ENCODE results near the gene CBFA2T3.

Gene CBFA2T3

DNA sequence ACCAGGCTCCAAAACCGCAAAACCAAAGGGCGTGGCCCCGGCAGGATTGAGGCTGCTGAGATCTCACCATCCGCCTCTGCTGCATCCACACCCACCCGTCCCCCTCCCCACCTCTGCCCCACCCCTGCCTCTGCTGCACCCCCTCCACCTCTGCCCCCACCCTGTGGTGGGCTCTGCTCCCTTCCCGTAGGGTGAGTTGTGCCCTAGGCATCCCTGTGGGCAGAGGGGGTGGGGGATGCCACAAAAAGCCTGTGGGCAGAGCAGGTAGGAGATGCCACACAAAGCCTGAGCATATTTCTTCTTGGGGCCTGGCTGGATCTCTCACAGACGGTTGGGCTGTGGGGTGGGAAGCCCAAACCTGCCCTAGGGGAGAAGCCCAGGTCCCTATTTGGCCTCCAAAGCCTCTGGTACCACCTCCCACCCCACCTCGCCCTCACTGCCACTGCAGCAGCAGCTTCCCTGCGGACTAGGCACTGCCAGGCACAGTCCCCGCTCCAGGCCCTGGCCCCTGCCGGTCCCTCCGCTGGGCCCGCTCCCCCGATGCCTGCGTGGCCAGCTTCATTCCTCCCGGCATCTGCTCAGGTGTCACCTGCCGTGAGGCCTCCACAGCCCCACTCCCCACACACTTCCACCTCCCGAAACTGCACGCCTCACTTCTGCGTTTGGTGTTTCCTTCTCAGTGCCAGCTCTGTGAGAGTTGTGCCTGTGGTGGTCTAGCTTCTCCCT is 99.3 kb downstream of the CBFA2T3 start:
- no peak for DNase-seq (ENCODE audit: low read depth in 2 of 2)

DNA sequence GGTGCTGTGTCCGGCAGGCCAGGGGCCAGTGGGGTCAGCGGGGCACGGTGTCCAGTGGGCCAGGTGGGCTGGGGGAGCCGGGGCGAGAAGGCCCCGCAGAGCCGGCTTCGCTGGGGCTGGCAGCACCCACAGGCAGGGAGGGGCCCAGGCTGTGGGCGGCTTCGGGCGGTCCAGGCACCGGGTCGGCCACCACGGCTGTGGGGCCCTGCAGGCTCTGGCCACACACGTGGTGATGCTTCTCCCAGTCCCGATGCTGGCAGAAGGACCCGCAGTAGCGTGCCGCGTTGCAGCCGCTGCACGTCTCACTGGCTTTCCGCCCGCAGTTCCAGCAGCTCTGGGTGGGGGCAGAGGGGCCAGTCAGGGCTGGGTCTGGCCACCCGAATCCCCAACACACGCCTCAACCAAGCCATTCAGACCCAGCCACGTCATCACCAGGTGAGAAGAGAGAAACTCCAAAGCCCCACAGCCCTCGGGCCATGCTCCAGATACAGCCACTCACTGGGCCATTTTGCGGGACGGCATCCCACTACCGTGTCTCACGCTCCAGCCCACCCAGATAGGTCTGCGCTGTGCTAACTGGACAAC is 100.0 kb downstream of the CBFA2T3 start:
- DNase-seq (ENCODE audit: low read depth in 2 of 2) = no peak

DNA sequence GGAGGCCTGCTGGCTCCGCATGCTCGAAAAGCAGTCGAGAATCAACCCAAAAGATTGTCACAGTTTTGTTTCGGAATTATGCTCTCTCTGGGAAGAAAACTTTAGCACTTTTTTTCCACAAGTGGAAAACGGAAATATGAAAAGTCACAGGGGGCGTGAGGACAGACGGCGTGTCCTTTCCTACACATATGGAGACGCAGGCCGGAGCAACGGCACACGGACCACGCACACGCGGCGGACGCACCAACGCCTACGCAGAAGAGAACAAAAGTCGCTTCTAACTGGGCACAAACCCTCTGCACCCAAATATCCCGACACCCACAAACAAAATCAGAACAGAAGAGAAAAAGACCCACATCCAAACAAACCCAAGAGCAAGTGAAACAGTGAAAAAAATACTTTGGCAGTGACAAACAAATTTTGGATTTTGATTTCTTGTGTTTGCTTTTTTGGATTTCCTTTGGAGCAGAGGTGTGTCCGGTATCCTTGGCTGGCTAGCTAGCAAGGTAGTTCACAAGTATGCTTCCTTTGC is 101.2 kb downstream of the CBFA2T3 start:
- no peak for DNase-seq (ENCODE audit: low read depth in 2 of 2)

DNA sequence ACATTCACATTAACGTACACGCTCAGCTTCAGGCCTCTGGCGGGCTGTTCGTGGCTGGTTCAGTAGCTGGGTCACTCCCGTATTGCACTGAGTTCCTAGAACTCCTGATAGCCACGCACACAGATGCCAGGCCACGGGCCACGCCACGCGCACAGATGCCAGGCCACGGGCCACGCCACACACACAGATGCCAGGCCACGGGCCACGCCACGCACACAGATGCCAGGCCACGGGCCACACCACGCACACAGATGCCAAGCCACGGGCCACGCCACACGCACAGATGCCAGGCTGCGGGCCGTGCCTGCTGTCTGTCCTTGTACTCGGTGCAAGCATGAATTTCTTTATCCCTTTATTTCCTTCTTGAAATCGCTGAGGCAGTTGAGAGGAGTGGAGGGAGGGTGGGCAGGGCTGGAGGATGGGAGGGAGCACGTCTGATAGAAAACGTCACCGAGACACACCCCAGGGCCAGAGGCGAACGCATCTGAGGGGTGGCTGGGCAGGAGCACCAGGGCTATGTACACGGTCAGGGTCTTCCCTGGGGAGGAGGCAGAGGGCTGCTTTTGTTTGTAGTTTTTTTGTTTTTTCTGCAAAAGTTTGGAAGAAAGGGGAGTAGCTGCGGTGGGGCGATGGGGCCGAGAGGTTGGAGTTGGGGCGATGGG is 101.9 kb downstream of the CBFA2T3 start:
- no peak for DNase-seq (ENCODE audit: low read depth in 2 of 2)

DNA sequence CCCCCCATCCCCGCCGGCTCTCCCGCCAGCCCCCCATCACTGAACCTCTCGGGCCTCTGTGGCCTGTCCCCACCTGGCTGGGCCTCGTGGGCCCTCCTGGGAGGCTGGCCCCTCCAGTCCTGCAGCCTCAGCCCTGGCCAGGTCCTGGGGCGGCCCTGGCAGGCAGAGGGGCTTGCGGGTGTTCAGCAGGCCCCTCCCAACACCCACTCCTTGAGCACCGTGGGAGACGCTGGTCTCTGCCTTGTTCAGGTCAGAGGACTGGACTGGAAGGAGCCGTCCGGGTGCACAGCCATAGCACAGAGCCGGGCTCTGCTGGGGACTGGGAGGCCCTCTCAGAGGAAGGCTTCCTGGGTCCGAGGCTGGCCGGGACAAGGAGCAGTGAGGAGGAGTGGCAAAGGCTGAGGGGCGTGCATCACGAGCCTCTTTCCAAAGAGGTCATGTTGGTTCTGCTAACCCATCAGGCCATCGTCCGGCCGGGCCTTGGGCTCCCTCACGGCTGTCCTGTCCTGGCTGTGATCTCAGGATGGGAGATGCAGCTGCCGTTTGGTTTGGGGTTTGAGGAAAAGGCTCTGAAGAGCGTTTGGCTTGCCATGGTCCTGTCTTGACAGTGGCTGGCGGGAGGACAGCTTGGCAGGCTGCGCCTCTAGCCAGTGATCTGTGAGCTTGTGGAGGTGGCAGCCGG is 104.2 kb downstream of the CBFA2T3 start:
- no peak for DNase-seq (ENCODE audit: low read depth in 2 of 2)

DNA sequence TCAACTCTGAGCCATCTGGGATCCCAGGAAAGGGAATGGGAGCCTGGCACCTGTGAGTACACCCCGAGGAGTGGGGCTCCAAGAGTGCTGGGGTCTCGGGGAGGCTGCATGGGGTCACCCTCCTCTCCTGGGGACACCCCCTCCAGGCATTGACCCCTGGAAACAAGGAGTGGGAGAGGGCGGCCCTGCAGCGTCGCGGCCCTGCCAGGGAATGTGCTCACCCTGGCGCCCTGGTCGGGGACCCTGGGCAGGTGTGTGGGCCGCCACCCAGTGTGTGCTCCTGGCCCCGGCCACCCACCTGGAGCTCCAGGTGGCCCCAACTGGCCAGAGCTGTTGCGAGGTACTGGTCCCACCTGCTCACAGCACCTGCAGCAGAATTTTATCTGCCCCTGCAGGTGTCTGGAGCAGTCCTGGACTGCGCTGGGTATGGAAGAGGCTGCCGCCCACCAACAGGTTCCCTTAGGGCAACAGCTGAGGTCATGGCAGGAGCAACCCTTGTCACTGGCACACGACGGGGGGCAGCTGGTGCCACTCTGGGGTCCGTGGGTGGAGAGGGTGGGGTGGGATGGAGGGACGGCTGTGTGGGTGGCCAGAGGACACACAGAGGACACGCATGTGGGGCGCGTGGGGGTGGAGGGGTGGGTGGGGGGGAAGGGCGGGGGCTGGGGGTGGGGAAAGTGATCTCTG is 105.1 kb downstream of the CBFA2T3 start:
- DNase-seq (ENCODE audit: low read depth in 2 of 2) = no peak

DNA sequence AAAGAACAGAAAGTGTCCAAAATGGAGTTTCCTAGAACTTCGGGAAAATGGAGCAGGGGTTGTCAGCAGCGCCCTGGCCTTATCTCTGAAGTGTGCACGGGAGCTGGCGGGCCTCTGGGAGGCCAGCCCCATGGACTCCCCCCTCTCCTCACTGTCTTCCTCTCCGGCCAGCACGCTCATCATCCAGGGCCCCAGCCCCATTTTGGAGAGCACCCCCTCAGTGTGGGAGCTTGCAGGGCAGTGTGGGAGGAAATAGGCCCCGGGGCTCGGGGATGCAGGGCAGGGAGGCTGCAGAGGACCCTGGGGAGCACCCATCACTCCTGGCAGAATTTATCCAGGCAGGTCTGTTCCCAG is 105.7 kb downstream of the CBFA2T3 start:
- DNase-seq (ENCODE audit: low read depth in 2 of 2) = no peak

DNA sequence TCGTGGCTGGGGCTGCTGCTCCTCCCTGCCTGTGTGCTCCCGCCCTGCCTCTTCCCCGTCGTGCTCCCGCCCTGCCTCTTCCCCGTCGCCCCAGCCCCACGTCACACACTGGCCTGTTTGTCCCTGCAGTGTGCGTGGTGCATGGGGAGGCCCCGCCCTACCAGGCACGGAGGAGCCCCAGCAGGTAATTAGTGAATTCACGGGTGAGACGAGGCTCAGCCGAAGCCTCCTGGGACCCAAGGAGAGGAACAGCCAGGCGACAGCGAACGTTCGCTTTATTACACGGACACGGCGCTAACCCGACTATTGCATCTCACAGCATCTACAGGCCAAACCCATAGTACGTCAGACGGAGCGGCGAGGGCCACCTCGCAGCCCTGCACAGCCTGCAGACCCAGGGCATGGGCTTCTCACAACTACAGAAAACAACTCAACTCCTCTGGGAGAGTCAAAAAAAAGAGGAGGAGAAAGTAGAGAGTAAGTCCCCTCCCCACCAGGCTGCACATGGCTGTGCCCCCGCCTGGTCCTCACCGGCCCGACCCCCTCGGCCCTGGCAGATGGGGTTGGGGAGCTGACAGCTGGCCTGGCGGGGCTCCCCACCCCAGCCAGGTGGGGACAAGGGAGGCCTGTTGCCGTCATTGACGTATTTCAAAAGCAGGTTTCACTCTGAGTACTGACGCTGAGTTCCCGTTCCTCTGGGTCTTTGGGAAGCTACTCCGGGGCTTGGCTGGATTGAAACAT is 106.2 kb downstream of the CBFA2T3 start:
- no peak for DNase-seq (ENCODE audit: low read depth in 2 of 2)

DNA sequence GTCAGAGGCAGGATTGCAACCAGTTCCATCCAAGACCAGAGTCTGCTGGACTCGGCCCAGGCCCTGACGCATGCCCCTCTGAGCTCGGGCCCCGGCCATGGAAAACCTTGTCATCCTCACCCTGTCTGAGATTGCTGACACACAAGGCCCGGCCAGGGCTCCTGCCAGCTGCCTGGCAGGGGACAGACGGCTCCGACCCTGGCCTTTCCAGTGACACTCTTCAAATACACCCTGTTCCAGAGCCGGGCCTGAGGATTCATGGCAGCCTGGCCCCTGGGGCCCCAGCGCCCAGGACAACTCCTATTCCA is 107.4 kb downstream of the CBFA2T3 start:
- DNase-seq (ENCODE audit: low read depth in 2 of 2) = no peak

DNA sequence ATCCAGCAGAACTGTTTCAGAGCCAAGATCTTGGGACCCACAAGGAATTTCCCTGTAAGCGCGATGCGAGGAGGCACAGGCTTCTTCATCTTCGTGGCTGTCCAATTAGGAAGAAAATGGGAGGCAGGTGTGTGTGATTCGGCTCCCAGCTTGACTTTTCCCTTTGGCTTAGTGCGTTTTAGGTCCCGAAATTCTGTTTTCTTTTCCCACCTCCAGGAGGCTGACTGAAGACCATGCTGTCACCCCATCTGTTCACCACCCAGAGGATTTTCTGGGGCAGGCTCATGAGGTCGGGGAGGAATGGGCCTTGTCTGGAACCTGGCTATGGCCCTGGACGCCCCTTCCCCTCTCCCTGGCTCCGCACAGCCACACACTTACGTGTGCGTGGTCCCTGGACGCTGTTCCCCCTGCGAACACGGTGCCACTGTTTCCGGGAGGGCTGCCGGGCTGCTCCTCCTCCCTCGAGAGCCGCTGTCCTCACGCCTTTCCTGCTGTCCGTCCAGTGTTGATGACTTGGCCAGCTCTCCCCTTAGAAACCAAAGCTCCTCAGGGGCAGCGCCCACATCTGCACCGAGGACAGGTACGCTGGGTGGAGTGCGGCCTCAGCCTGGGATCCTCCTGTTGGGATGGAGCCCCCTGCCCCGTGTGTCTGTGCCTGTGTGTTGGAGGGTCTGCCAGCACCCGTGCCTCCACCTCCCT is 107.9 kb downstream of the CBFA2T3 start:
- no peak for DNase-seq (ENCODE audit: low read depth in 2 of 2)

DNA sequence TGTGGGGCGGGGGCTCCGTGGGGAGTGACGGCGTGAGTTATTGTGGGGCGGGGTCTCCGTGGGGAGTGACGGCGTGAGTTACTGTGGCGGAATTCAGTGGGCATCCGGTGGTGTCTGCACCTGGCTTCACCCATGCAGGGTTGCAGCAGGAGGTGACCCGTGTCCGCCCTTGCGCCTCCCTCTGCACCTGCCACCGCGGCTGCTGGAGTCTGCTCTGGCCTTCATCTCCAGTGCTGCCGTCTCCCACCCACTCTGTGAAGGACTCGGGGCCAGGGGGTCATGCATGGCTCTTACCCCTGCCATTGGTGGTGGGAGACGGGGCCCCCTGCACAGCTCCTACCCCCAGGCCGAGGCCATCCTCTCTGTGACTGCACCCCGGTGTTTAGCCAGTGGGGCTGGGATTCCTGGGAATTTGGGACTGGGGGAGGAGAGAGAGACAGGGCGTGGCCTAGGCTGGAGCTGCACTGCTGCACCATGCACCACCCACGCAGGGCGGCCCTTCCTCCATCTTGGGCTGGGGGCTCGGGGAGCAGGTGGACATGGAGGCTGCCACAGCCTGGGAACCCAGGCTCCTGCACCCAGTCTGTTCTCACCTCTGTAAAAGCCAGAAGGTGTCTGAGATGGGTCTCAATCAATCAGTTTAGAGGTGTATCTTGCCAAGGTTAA is 109.3 kb downstream of the CBFA2T3 start:
- no peak for DNase-seq (ENCODE audit: low read depth in 2 of 2)

DNA sequence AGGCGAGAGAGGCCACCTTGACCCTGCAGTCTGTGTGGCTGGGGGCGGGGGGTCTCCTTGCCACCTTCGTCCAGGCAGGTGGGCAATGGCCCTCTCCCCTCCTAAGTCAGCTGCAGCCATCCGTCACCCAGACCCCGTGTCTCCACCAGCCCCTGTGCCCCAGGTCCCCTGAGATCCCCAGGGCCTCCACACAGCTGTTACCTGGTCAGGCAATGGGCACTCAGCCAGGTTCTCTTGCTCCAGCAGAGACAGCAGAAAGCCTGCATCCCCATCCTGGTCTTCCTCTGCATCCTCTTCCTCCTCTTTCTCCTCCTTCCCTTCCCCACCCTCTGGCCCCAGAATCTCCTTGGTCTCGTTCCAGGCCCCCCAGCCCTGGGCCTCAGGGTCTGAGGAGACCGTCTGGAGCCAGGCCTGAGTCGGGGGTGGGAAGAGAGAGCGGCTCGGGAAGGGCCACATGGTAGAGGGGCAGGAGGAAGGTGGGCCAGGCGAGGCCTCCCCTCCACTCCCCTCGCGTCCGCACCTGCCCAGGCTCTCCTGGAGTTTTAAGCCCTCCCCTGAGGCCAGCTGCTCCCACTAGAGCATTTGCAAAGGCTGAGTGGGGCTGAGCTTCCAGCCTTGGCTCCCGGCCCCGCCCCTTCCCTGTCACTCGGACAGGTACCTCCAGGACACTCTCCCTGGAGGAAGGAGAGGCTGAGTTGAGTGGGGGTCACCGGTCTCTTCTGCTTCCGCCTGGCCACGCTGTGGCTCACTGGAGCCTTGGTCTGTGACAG is 110.7 kb downstream of the CBFA2T3 start, which contains the start of gene PABPN1L:
Gene PABPN1L, minus strand, starts transcription at position 510 of the 770 bp plus-strand sequence. Its CDS starts 54 bp downstream, at position 456.
- no peak for DNase-seq (ENCODE audit: low read depth in 2 of 2)

DNA sequence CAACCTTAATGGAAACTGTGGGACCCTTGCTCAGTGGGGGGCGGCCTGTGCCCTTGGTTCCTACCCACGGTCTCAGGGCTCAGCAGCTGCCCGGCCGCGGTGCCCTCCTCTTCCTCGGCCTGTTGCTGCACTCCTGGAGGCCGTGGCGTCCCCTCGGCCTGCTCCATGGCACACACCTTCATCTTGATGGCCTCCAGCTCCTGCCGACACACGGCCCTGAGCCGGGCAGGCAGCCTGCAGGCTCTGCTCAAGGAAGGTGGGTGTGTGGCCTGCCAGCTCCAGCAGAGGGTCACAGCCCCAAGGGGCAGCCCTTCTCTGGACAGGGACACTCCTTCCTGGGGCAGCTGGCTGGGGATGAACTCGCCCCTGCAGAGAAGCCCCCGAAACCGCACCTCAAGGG is 111.3 kb downstream of the CBFA2T3 start:
- no peak for DNase-seq (ENCODE audit: low read depth in 2 of 2)

DNA sequence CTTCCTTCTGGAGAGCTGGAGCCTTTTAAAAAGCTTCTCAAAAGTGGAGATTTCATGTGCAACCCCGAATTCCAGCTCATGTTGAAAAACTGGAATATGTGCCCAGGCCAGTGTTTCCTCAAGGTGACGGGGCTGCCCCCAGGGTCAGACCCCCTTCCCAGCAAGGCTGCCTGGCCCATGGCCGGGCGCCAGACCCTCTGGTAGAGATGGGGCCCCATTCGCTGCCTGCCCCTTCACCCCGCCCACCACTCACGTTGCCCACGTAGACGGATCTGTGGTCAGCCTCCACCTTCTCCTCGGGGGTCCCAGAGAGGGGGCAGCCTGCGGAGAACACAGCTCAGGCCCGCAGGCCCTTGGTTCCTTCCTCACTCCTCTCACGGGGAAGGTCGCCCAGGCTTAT is 111.7 kb downstream of the CBFA2T3 start:
- DNase-seq (ENCODE audit: low read depth in 2 of 2) = no peak

DNA sequence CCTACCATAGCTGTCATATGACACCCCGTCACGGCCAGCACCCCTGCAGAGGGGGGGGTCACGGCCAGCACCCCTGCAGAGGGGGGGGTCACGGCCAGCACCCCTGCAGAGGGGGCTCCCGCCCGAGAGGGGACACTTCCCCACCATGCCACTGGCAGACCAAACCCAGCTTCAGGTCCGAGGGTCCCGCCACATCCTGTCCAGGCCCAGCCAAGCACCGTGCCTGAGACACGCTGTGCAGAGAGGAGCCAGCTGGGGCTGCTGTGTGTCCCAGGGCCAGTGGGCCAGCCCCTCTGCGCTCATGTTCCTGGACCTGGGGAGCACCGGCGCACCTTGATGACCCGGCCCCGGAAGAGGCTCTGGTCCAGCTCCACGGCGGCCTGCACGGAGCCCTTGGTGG is 112.5 kb downstream of the CBFA2T3 start:
- DNase-seq (ENCODE audit: low read depth in 2 of 2) = no peak

DNA sequence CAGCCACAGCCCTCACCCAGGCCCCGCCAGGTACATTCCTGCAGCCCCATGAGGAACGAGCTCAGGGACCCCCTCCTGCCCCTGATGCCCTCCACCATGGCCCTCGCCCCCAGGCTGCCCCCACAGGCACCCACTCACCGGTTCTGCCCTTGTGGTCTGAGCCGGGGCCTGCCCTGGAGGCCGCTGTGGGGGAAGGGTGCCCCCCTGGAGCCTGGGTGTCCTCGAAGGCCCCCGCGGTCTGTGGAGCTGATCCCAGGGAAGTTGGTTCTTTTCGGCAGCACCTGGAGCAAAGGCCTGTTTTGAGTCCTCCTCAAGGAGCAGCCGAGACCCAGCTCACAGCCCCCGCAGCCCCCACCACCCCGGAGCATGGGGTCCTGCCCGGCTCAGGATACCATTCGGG is 112.9 kb downstream of the CBFA2T3 start:
- DNase-seq (ENCODE audit: low read depth in 2 of 2) = no peak

DNA sequence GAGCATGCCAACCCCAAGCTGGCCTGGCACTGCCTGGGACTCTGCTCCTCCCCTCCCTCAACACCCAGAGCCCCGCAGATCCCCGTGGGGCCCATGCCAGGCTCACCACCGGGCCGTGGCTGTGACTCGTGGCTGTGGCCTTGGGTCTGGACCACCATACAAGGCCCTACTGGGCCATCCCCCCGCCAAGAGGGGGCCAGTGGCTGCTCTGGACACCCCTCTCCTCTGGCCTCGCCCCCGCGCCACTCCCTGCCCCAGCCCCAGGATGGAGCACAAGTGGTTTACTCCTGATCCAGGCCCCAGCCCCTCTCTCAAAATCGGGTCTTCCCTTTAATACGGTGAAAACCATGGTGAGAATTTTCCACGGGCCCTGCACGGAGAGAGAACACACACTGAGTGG is 113.6 kb downstream of the CBFA2T3 start:
- no peak for DNase-seq (ENCODE audit: low read depth in 2 of 2)

DNA sequence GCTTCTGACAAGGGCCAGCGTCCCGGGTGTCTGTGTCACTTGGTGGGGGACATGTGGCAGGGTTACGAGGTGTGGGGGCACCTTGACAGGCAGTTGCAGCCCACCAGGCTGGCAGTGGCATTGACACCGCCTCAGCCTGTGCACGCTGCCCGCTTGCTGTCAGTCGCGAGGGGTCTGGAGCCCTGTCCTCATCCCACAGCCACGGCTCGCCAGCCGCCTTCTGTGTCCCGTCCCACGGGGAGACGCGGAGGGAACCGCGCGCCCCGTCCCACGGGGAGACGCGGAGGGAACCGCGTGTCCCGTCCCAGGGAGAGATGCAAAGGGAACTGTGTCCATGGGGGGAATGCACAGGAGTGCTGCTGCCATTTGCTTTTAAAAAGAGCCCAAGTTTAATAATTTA is 114.0 kb downstream of the CBFA2T3 start:
- no peak for DNase-seq (ENCODE audit: low read depth in 2 of 2)

DNA sequence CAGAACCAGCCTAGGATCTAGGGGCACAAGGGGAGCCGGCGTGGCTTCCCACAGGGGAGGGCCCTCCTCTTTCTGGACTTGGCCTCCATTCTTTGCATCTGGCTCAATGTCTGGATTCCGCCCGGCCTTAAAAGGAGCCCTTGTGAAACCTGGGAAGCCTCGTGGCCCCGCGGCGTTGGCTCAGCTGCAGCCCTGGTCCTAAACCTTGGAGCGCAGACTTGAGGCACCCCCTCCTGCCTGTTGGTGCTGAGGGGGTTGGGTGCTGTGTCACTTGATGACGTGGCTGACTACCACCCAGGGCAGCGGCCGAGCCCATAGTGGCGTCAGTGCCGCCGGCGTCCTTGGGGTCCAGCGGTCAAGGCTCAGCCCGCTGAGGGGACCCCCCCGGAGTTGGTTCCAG is 115.6 kb downstream of the CBFA2T3 start:
- DNase-seq (ENCODE audit: low read depth in 2 of 2) = no peak
